ENCODE results near the gene CCNJ. TPM values are rescaled to one million over a fixed set of nuclear protein-coding genes. Genes with fewer than 3 reads are reported as not detected.

The CCNJ gene
- total and polyA plus RNA-seq, 2 donors (not counting 1 experiment from before 2014, with no cell fraction given), result 5.6 to 5.7 TPM

GRCh38 chr10:96093948-96094347, 50.6 kb downstream of the CCNJ start:
- H3K9me3 ChIP-seq (ENCODE audit: control insufficient read depth, insufficient read depth, low read depth, low read length), result no peaks in the 10 kb centered on the region
- H3K36me3 ChIP-seq (ENCODE audit: control insufficient read depth, insufficient read depth, low read length), result no peaks in the 10 kb centered on the region
- TF ChIP-seq EZH2 (IDR thresholded peaks at IDR 0.05; ENCODE audit: low read length, missing control alignments), result no peak
- TF ChIP-seq CTCF (conservative IDR thresholded peaks at IDR 0.05 in 1 of 2, IDR thresholded peaks at IDR 0.05 in 1 of 2; ENCODE audit: low read depth in 1 of 2, low read length in 2 of 2), result no peak
- H3K4me3 ChIP-seq (replicated peaks in 1 of 4; ENCODE audit: control extremely low read depth in 1 of 4, insufficient read depth in 1 of 4, low read depth in 3 of 4, low read length in 4 of 4), result no peak overlapping the region
- H3K79me2 ChIP-seq (ENCODE audit: control insufficient read depth, insufficient read depth, low read length), result no peaks in the 10 kb centered on the region
- H3K9ac ChIP-seq (ENCODE audit: insufficient read depth, low read length), result no peak overlapping the region
- no peaks in the 10 kb centered on the region for H3K4me1 ChIP-seq (ENCODE audit: control insufficient read depth, extremely low read depth, insufficient read depth, low read length)
- peaks cover 7% of the 10 kb centered on the region for H3K27me3 ChIP-seq (ENCODE audit: control insufficient read depth, insufficient read depth, low read length)
- H3K4me2 ChIP-seq (ENCODE audit: extremely low read depth, insufficient read depth, low read length), result no peak overlapping the region
- H4K20me1 ChIP-seq (ENCODE audit: control insufficient read depth, extremely low read depth, insufficient read depth, low read length), result no peaks in the 10 kb centered on the region
- no peak overlapping the region for H2AFZ ChIP-seq (ENCODE audit: low read length)
- H3K27ac ChIP-seq (ENCODE audit: insufficient read depth, low read length), result no peak overlapping the region
- no peak for DNase-seq (ENCODE audit: low read depth in 2 of 2)

GRCh38 chr10:96096958-96097357, 53.6 kb downstream of the CCNJ start:
- Histone ChIP-seq H2AFZ (ENCODE audit: low read length) (no peak overlapping the region), H4K20me1 (ENCODE audit: control insufficient read depth, extremely low read depth, insufficient read depth, low read length) (no peaks in the 10 kb centered on the region), H3K4me2 (ENCODE audit: extremely low read depth, insufficient read depth, low read length) (no peak overlapping the region), H3K9ac (ENCODE audit: insufficient read depth, low read length) (no peak overlapping the region), H3K79me2 (ENCODE audit: control insufficient read depth, insufficient read depth, low read length) (no peaks in the 10 kb centered on the region), H3K4me1 (ENCODE audit: control insufficient read depth, extremely low read depth, insufficient read depth, low read length) (no peaks in the 10 kb centered on the region), H3K27ac (ENCODE audit: insufficient read depth, low read length) (no peak overlapping the region), H3K9me3 (ENCODE audit: control insufficient read depth, insufficient read depth, low read depth, low read length) (no peaks in the 10 kb centered on the region), H3K4me3 (replicated peaks in 1 of 4; ENCODE audit: control extremely low read depth in 1 of 4, insufficient read depth in 1 of 4, low read depth in 3 of 4, low read length in 4 of 4) (no peak overlapping the region), H3K27me3 (ENCODE audit: control insufficient read depth, insufficient read depth, low read length) (peaks cover 7% of the 10 kb centered on the region), H3K36me3 (ENCODE audit: control insufficient read depth, insufficient read depth, low read length) (no peaks in the 10 kb centered on the region)
- TF ChIP-seq CTCF (conservative IDR thresholded peaks at IDR 0.05 in 1 of 2, IDR thresholded peaks at IDR 0.05 in 1 of 2; ENCODE audit: low read depth in 1 of 2, low read length in 2 of 2) (no peak), EZH2 (IDR thresholded peaks at IDR 0.05; ENCODE audit: low read length, missing control alignments) (no peak)
- no peak for DNase-seq (ENCODE audit: low read depth in 2 of 2)

GRCh38 chr10:96097865-96098264, 54.5 kb downstream of the CCNJ start:
- H3K27me3 ChIP-seq (ENCODE audit: control insufficient read depth, insufficient read depth, low read length), result no peaks in the 10 kb centered on the region
- no peak for DNase-seq (ENCODE audit: low read depth in 2 of 2)
- H3K79me2 ChIP-seq (ENCODE audit: control insufficient read depth, insufficient read depth, low read length), result no peaks in the 10 kb centered on the region
- H3K36me3 ChIP-seq (ENCODE audit: control insufficient read depth, insufficient read depth, low read length), result no peaks in the 10 kb centered on the region
- no peak overlapping the region for H3K4me2 ChIP-seq (ENCODE audit: extremely low read depth, insufficient read depth, low read length)
- H3K9me3 ChIP-seq (ENCODE audit: control insufficient read depth, insufficient read depth, low read depth, low read length), result no peaks in the 10 kb centered on the region
- no peak overlapping the region for H3K27ac ChIP-seq (ENCODE audit: insufficient read depth, low read length)
- no peak overlapping the region for H3K9ac ChIP-seq (ENCODE audit: insufficient read depth, low read length)
- H4K20me1 ChIP-seq (ENCODE audit: control insufficient read depth, extremely low read depth, insufficient read depth, low read length), result no peaks in the 10 kb centered on the region
- no peaks in the 10 kb centered on the region for H3K4me1 ChIP-seq (ENCODE audit: control insufficient read depth, extremely low read depth, insufficient read depth, low read length)
- no peak overlapping the region for H3K4me3 ChIP-seq (replicated peaks in 1 of 4; ENCODE audit: control extremely low read depth in 1 of 4, insufficient read depth in 1 of 4, low read depth in 3 of 4, low read length in 4 of 4)
- TF ChIP-seq EZH2 (IDR thresholded peaks at IDR 0.05; ENCODE audit: low read length, missing control alignments), result no peak
- no peak for TF ChIP-seq CTCF (conservative IDR thresholded peaks at IDR 0.05 in 1 of 2, IDR thresholded peaks at IDR 0.05 in 1 of 2; ENCODE audit: low read depth in 1 of 2, low read length in 2 of 2)
- H2AFZ ChIP-seq (ENCODE audit: low read length), result no peak overlapping the region
